Stimulated activated CD8-positive, alpha-beta memory T cell treated with anti-CD3 and anti-CD28 coated beads, Interleukin-2, amount 100 ng/mL, for 1 hour (primary cell): ENCODE results near the gene GMPR2.

Experiments used
- DNase-seq, 2 donors: peaks; one replicate each; pipeline ENCODE4 v3.0.0-alpha.2; 2020; ENCODE audit warnings: low read depth in 2 of 2

The GMPR2 gene

GRCh38 chr14:24286996-24287395 lies 54.3 kb downstream of the GMPR2 start:
- no peak for DNase-seq
